HepG2 (cell line): ENCODE data around the gene CADM1. TPM values are rescaled to one million over a fixed set of nuclear protein-coding genes. Genes with fewer than 3 reads are reported as not detected.

ENCODE experiments used
- CCAR2 ChIP-seq: fragments of 200-400 bp; formaldehyde crosslinking; optimal IDR thresholded peaks from 2 replicates; pipeline ENCODE3; 2018; ENCODE audit warnings: low read depth, mild to moderate bottlenecking, low read length, moderate library complexity
- HNF4A ChIP-seq: sonication (generic); formaldehyde crosslinking; IDR thresholded peaks from 2 replicates; pipeline ENCODE4 v1.4.0; 2020; ENCODE audit warnings: missing genetic modification reagents
- KAT2B ChIP-seq: fragments of 150-350 bp; IDR thresholded peaks from 2 replicates; pipeline ENCODE4 v1.6.1; 2014; ENCODE audit warnings: low read depth, low read length, borderline replicate concordance
- LCORL ChIP-seq, 2 experiments: fragments of 450-650 bp in 1 of 2; sonication (generic) in 1 of 2; formaldehyde crosslinking in 1 of 2; IDR thresholded peaks; 2 replicates each; pipeline versions ENCODE4 v1.5.0 to v1.6.1; 2017 to 2020; ENCODE audit warnings: antibody characterized with exemption in 1 of 2, missing genetic modification reagents in 1 of 2
- MTA3 ChIP-seq: sonication (generic); formaldehyde crosslinking; IDR thresholded peaks from 2 replicates; pipeline ENCODE4 v1.4.0; 2020; ENCODE audit warnings: missing genetic modification reagents
- RFX3 ChIP-seq: IDR thresholded peaks from 2 replicates; pipeline ENCODE4 v1.6.1; 2016; ENCODE audit warnings: missing biosample characterization, missing genetic modification reagents
- SNRNP70 ChIP-seq: fragments of 200-400 bp; formaldehyde crosslinking; IDR thresholded peaks from 2 replicates; pipeline ENCODE4 v1.6.1; 2017; ENCODE audit warnings: mild to moderate bottlenecking, low read depth, low read length, moderate library complexity
- SOX13 ChIP-seq, 3 experiments: fragments of 450-650 bp in 1 of 3; sonication (generic) in 1 of 3; formaldehyde crosslinking in 1 of 3; IDR thresholded peaks in 2 of 3; conservative IDR thresholded peaks in 1 of 3; 2 replicates each; pipeline versions ENCODE4 v1.5.0 to v1.6.1; 2016 to 2020; ENCODE audit warnings: antibody characterized with exemption in 1 of 3, mild to moderate bottlenecking in 1 of 3, missing compliant biosample characterization in 1 of 3, missing genetic modification reagents in 1 of 3, moderate library complexity in 1 of 3
- ZFX ChIP-seq: sonication (generic); formaldehyde crosslinking; IDR thresholded peaks from 2 replicates; pipeline ENCODE4 v1.4.0; 2020; ENCODE audit warnings: mild to moderate bottlenecking, low read depth, missing genetic modification reagents, moderate library complexity
- ZNF24 ChIP-seq: fragments of 450-650 bp; IDR thresholded peaks from 2 replicates; pipeline ENCODE4 v1.6.1; 2017; ENCODE audit warnings: antibody characterized with exemption, mild to moderate bottlenecking
- ZNF30 ChIP-seq: sonication (generic); formaldehyde crosslinking; IDR thresholded peaks from 2 replicates; pipeline ENCODE4 v1.5.0; 2020; ENCODE audit warnings: mild to moderate bottlenecking, missing genetic modification reagents
- ZNF451 ChIP-seq: sonication (generic); formaldehyde crosslinking; IDR thresholded peaks from 2 replicates; pipeline ENCODE4 v1.5.0; 2020; ENCODE audit warnings: mild to moderate bottlenecking, missing genetic modification reagents
- ZNF496 ChIP-seq: sonication (generic); formaldehyde crosslinking; IDR thresholded peaks from 2 replicates; pipeline ENCODE4 v1.8.1; 2023; ENCODE audit warnings: mild to moderate bottlenecking, moderate library complexity, missing genetic modification reagents; ENCODE audit not compliant: insufficient replicate concordance
- ZNF619 ChIP-seq: sonication (generic); formaldehyde crosslinking; IDR thresholded peaks from 2 replicates; pipeline ENCODE4 v1.4.0; 2020; ENCODE audit warnings: mild to moderate bottlenecking, missing genetic modification reagents
- ZNF776 ChIP-seq: sonication (generic); formaldehyde crosslinking; IDR thresholded peaks from 2 replicates; pipeline ENCODE4 v1.4.0; 2020; ENCODE audit warnings: mild to moderate bottlenecking, missing genetic modification reagents
- polyA plus RNA-seq, 8 experiments: library from polyadenylated mRNA; depleted of rRNA in 3 of 8; stranded (reverse) in 7 of 8; unstranded in 1 of 8; fragments of >200 nt; fragmentation: Illumina TruSeq in 4 of 8; extraction: Trizol in 4 of 8; gene quantifications; 2 replicates each; pipeline versions ENCODE4 v1.2.1 to v1.2.3, GENCODE V29; 2011 to 2016; ENCODE audit warnings: low read depth in 4 of 8, missing spikeins in 1 of 8, mixed read lengths in 1 of 8; ENCODE audit not compliant: insufficient read depth in 1 of 8
- total RNA-seq, 5 experiments: library from RNA; depleted of rRNA; stranded (reverse); fragments of >200 nt; fragmentation: Illumina TruSeq; extraction: Trizol; gene quantifications; 2 replicates each; pipeline ENCODE4 v1.2.3, GENCODE V29; 2016; ENCODE audit warnings: low read depth in 1 of 5
- TF ChIP-seq, protein P1 (sequence below): sonication (generic); formaldehyde crosslinking; IDR thresholded peaks from 2 replicates; pipeline ENCODE4 v1.4.0; 2020; ENCODE audit warnings: mild to moderate bottlenecking, missing genetic modification reagents
- TF ChIP-seq, protein P2 (sequence below): IDR thresholded peaks from 2 replicates; pipeline ENCODE4 v1.6.1; 2016; ENCODE audit warnings: low read depth, missing genetic modification reagents, missing compliant biosample characterization

Gene CADM1
- total and polyA plus RNA-seq, 2 of the 13 experiments (the other 11 are each of a cell fraction or from before 2014, with no cell fraction given): 71.3 to 122 TPM

GRCh38 chr11:115207166-115207591 lies 297.0 kb downstream of the CADM1 start (continued):
- TF ChIP-seq, protein P1, sequence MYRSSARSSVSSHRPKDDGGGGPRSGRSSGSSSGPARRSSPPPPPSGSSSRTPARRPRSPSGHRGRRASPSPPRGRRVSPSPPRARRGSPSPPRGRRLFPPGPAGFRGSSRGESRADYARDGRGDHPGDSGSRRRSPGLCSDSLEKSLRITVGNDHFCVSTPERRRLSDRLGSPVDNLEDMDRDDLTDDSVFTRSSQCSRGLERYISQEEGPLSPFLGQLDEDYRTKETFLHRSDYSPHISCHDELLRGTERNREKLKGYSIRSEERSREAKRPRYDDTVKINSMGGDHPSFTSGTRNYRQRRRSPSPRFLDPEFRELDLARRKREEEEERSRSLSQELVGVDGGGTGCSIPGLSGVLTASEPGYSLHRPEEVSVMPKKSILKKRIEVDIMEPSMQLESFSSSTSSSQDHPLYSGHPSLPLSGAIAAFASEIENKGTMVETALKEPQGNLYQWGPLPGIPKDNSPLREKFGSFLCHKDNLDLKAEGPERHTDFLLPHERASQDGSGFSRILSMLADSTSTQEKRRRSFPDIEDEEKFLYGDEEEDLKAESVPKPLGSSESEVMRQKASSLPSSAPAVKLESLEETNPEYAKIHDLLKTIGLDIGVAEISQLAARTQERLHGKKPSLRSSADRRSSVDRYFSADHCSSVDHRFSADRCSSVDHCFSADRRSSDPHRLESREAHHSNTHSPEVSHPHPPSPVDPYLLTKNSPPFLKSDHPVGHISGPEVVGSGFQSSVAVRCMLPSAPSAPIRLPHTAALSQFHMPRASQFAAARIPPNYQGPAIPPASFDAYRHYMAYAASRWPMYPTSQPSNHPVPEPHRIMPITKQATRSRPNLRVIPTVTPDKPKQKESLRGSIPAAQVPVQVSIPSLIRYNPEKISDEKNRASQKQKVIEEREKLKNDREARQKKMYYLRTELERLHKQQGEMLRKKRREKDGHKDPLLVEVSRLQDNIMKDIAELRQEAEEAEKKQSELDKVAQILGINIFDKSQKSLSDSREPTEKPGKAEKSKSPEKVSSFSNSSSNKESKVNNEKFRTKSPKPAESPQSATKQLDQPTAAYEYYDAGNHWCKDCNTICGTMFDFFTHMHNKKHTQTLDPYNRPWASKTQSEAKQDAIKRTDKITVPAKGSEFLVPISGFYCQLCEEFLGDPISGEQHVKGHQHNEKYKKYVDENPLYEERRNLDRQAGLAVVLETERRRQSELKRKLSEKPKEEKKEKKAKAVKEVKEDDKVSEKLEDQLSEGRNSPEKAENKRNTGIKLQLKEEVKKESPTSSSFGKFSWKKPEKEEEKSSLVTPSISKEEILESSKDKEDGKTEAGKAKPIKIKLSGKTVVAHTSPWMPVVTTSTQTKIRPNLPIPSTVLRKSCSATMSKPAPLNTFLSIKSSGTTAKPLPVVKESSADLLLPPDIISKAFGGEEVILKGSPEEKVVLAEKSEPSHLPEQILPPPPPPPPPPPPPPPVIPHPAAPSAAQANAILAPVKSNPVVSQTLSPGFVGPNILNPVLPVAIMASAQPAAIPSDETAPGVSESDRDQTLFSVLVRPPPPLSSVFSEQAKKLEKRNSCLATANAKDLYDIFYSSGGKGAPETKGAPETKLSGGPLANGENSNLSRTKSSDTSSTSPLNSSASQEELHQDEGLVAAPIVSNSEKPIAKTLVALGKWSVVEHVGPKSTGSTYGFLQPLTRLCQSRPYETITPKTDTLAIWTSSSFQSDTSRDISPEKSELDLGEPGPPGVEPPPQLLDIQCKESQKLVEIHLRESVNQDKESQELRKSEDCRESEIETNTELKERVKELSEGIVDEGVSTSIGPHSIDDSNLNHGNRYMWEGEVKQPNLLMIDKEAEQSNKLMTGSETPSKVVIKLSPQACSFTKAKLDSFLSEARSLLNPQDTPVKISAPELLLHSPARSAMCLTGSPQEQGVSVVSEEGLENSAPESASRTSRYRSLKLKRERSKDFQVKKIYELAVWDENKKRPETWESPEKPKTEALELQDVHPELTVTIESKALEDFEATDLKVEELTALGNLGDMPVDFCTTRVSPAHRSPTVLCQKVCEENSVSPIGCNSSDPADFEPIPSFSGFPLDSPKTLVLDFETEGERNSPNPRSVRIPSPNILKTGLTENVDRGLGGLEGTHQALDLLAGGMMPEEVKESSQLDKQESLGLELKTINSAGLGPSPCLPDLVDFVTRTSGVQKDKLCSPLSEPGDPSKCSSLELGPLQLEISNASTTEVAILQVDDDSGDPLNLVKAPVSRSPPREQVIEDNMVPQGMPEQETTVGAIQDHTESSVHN (CRISPR knock-in tag): no peak
- TF ChIP-seq RFX3 (no peak), SOX13 (IDR thresholded peaks at IDR 0.05) (no peak), SOX13 (CRISPR knock-in tag; conservative IDR thresholded peaks at IDR 0.05 in 1 of 2, IDR thresholded peaks at IDR 0.05 in 1 of 2) (peak in 1 of 2 experiments; percentile 73; a peak in 2 of 4 replicates), ZNF496 (no peak), MTA3 (no peak), ZFX (no peak), CCAR2 (no peak), ZNF30 (CRISPR knock-in tag) (no peak), ZNF619 (CRISPR knock-in tag) (no peak), ZNF776 (CRISPR knock-in tag) (no peak), ZNF24 (no peak), SNRNP70 (no peak), LCORL (IDR thresholded peaks at IDR 0.05) (no peak), LCORL (CRISPR knock-in tag; IDR thresholded peaks at IDR 0.05) (no peak), KAT2B (no peak), ZNF451 (CRISPR knock-in tag) (no peak), HNF4A (CRISPR knock-in tag) (peak; percentile 85)
- TF ChIP-seq, protein P2, sequence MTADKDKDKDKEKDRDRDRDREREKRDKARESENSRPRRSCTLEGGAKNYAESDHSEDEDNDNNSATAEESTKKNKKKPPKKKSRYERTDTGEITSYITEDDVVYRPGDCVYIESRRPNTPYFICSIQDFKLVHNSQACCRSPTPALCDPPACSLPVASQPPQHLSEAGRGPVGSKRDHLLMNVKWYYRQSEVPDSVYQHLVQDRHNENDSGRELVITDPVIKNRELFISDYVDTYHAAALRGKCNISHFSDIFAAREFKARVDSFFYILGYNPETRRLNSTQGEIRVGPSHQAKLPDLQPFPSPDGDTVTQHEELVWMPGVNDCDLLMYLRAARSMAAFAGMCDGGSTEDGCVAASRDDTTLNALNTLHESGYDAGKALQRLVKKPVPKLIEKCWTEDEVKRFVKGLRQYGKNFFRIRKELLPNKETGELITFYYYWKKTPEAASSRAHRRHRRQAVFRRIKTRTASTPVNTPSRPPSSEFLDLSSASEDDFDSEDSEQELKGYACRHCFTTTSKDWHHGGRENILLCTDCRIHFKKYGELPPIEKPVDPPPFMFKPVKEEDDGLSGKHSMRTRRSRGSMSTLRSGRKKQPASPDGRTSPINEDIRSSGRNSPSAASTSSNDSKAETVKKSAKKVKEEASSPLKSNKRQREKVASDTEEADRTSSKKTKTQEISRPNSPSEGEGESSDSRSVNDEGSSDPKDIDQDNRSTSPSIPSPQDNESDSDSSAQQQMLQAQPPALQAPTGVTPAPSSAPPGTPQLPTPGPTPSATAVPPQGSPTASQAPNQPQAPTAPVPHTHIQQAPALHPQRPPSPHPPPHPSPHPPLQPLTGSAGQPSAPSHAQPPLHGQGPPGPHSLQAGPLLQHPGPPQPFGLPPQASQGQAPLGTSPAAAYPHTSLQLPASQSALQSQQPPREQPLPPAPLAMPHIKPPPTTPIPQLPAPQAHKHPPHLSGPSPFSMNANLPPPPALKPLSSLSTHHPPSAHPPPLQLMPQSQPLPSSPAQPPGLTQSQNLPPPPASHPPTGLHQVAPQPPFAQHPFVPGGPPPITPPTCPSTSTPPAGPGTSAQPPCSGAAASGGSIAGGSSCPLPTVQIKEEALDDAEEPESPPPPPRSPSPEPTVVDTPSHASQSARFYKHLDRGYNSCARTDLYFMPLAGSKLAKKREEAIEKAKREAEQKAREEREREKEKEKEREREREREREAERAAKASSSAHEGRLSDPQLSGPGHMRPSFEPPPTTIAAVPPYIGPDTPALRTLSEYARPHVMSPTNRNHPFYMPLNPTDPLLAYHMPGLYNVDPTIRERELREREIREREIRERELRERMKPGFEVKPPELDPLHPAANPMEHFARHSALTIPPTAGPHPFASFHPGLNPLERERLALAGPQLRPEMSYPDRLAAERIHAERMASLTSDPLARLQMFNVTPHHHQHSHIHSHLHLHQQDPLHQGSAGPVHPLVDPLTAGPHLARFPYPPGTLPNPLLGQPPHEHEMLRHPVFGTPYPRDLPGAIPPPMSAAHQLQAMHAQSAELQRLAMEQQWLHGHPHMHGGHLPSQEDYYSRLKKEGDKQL (CRISPR knock-in tag): no peak
